ENCODE results near the gene BOD1L2.

Gene BOD1L2

GRCh38 chr18:57146956-57147636 lies at the start of gene BOD1L2:
Gene BOD1L2 (plus strand): TSS chr18:57147087. CDS start chr18:57147313, 226 bp downstream.
- no peak for DNase-seq

GRCh38 chr18:57107140-57107832 lies 39.6 kb upstream of the BOD1L2 start:
- DNase-seq = no peak

- no peak for DNase-seq
Measured at GRCh38 chr18:57110290-57110689, 36.6 kb upstream of the BOD1L2 start.

- DNase-seq = no peak
Measured at GRCh38 chr18:57113799-57114420, 33.0 kb upstream of the BOD1L2 start.

- DNase-seq = no peak
Measured at GRCh38 chr18:57116598-57117132, 30.2 kb upstream of the BOD1L2 start.

GRCh38 chr18:57121542-57122112 lies 25.3 kb upstream of the BOD1L2 start:
- no peak for DNase-seq

GRCh38 chr18:57122936-57123510 lies 23.9 kb upstream of the BOD1L2 start:
- no peak for DNase-seq

GRCh38 chr18:57125627-57126026 lies 21.3 kb upstream of the BOD1L2 start:
- DNase-seq = no peak

GRCh38 chr18:57128220-57128932 lies 18.5 kb upstream of the BOD1L2 start:
- no peak for DNase-seq

- DNase-seq = no peak
Measured at GRCh38 chr18:57131101-57131500, 15.8 kb upstream of the BOD1L2 start.

GRCh38 chr18:57131782-57132181 lies 15.1 kb upstream of the BOD1L2 start:
- no peak for DNase-seq

GRCh38 chr18:57134618-57135135 lies 12.2 kb upstream of the BOD1L2 start:
- DNase-seq = no peak

- no peak for DNase-seq
Measured at GRCh38 chr18:57135699-57136098, 11.2 kb upstream of the BOD1L2 start.

GRCh38 chr18:57137847-57138246 lies 9.0 kb upstream of the BOD1L2 start:
- DNase-seq = no peak

- DNase-seq = no peak
Measured at GRCh38 chr18:57141208-57142129, 5.4 kb upstream of the BOD1L2 start.

- DNase-seq = no peak
Measured at GRCh38 chr18:57142324-57142723, 4.6 kb upstream of the BOD1L2 start.

GRCh38 chr18:57143265-57143664 lies 3.6 kb upstream of the BOD1L2 start:
- no peak for DNase-seq

- DNase-seq = no peak
Measured at GRCh38 chr18:57148263-57148662, 1.4 kb downstream of the BOD1L2 start.

GRCh38 chr18:57149051-57149450 lies 2.2 kb downstream of the BOD1L2 start:
- no peak for DNase-seq

- DNase-seq = no peak
Measured at GRCh38 chr18:57149531-57149930, 2.6 kb downstream of the BOD1L2 start.

GRCh38 chr18:57150081-57150480 lies 3.2 kb downstream of the BOD1L2 start:
- DNase-seq = no peak

Data from activated T-cell treated with anti-CD3 and anti-CD28 coated beads, Interleukin-2, amount 50 U/mL, for 1 hour (primary cell).